ENCODE measurements around the gene NKD1.

The NKD1 gene

GRCh38 chr16:50616883-50617645, 68.9 kb downstream of the NKD1 start:
- no peak for DNase-seq

- DNase-seq, result no peak
These were observed 69.5 kb downstream of the NKD1 start for GRCh38 chr16:50617646-50618184.

- no peak for DNase-seq
These were observed 70.2 kb downstream of the NKD1 start for GRCh38 chr16:50618238-50618918.

- DNase-seq, result no peak
These were observed 71.7 kb downstream of the NKD1 start for GRCh38 chr16:50619702-50620491.

- no peak for DNase-seq
These were observed 72.7 kb downstream of the NKD1 start for GRCh38 chr16:50620646-50621451.

- DNase-seq, result no peak
These were observed 73.2 kb downstream of the NKD1 start for GRCh38 chr16:50621452-50621792.

GRCh38 chr16:50622029-50622428, 73.8 kb downstream of the NKD1 start:
- no peak for DNase-seq

- DNase-seq, result no peak
These were observed 74.6 kb downstream of the NKD1 start for GRCh38 chr16:50622643-50623369.

- DNase-seq, result no peak
These were observed 76.3 kb downstream of the NKD1 start for GRCh38 chr16:50624449-50624970.

- no peak for DNase-seq
These were observed 77.2 kb downstream of the NKD1 start for GRCh38 chr16:50625374-50625773.

- no peak for DNase-seq
These were observed 78.7 kb downstream of the NKD1 start for GRCh38 chr16:50626868-50627267.

- peak; percentile 32 for DNase-seq
These were observed 79.2 kb downstream of the NKD1 start for GRCh38 chr16:50627419-50627818.

- no peak for DNase-seq
These were observed 80.1 kb downstream of the NKD1 start for GRCh38 chr16:50628156-50628802.

- no peak for DNase-seq
These were observed 81.1 kb downstream of the NKD1 start for GRCh38 chr16:50629334-50629733.

GRCh38 chr16:50630394-50631020, 82.3 kb downstream of the NKD1 start:
- DNase-seq, result no peak

- no peak for DNase-seq
These were observed 83.2 kb downstream of the NKD1 start for GRCh38 chr16:50631249-50631984.

GRCh38 chr16:50631985-50632576, 83.9 kb downstream of the NKD1 start:
- no peak for DNase-seq

- DNase-seq, result no peak
These were observed 85.0 kb downstream of the NKD1 start for GRCh38 chr16:50632927-50633800.

Measured in CD4-positive, alpha-beta T cell treated with Interleukin-4 for 4 hours (primary cell).